Endothelial cell of umbilical vein (primary cell): Measurements from ENCODE around the gene GRXCR2. TPM values are rescaled to one million over a fixed set of nuclear protein-coding genes. Genes with fewer than 3 reads are reported as not detected.
A peak's percentile ranks its signal among the peaks of the same experiment; 100 is the strongest.

Experiments used
- BruUV-seq: library from RNA; stranded (reverse); fragments of 400-500 nt; replicated peaks from 2 replicates; lab custom pipeline; 2021; lab: Mats Ljungman, UMichigan
- CTCF ChIA-PET: fragments of 300-600, 350-600 bp; sonication (Branson Sonifier 250); formaldehyde crosslinking; loops from one replicate; lab custom pipeline; 2021; ENCODE audit warnings: antibody characterized with exemption, inconsistent platforms; lab: Charles Lee
- POLR2A ChIA-PET: fragments of 300-600, 350-600 bp; sonication (Branson Sonifier 250); formaldehyde crosslinking; loops from one replicate; lab custom pipeline; 2021; ENCODE audit warnings: antibody characterized with exemption, inconsistent platforms; lab: Charles Lee
- DNase-seq: peaks from one replicate; pipeline ENCODE4 v3.0.0-alpha.2; 2011; ENCODE audit warnings: low read depth, low spot score
- FAIRE-seq: peaks from 2 replicates; lab custom pipeline; 2011; peaks lifted over from hg19 to GRCh38; lab: Jason Lieb, UNC
- H2AFZ ChIP-seq: 2 replicates; pipeline ENCODE4 v1.6.0; 2012; ENCODE audit warnings: low read depth, low read length, control low read depth, inconsistent platforms
- H3K27ac ChIP-seq: 2 replicates; pipeline ENCODE4 v1.5.1; 2011; ENCODE audit warnings: low read depth, mild to moderate bottlenecking, control low read depth, low read length, moderate library complexity; ENCODE audit not compliant: insufficient read depth
- H3K27me3 ChIP-seq, 2 experiments: 2 replicates each; pipeline versions ENCODE4 v1.6.0 to v1.6.1; 2011; ENCODE audit warnings: low read length in 2 of 2, mixed read lengths in 1 of 2; ENCODE audit not compliant: control insufficient read depth in 2 of 2, insufficient read depth in 2 of 2
- H3K36me3 ChIP-seq, 2 experiments: 2 replicates in 1 of 2; 3 replicates in 1 of 2; pipeline ENCODE4 v1.5.1; 2011; ENCODE audit warnings: low read length in 2 of 2, mild to moderate bottlenecking in 1 of 2, moderate library complexity in 1 of 2; ENCODE audit not compliant: control insufficient read depth in 2 of 2, insufficient read depth in 2 of 2; ENCODE audit errors: extremely low read depth in 1 of 2
- H3K4me1 ChIP-seq: 3 replicates; pipeline ENCODE4 v1.5.1; 2011; ENCODE audit warnings: mild to moderate bottlenecking, low read length; ENCODE audit not compliant: control insufficient read depth, insufficient read depth; ENCODE audit errors: extremely low read depth
- H3K4me2 ChIP-seq: 2 replicates; pipeline ENCODE4 v1.6.1; 2011; ENCODE audit warnings: low read length, control low read depth, mixed read lengths; ENCODE audit not compliant: insufficient read depth
- H3K4me3 ChIP-seq, 3 experiments: fragments of 200-600 bp in 1 of 3; sonication (generic), shearing (Covaris generic) in 1 of 3; replicated peaks in 1 of 3; 2 replicates each; pipeline ENCODE4 v1.5.1; 2011 to 2016; ENCODE audit warnings: control low read depth in 3 of 3, low read length in 3 of 3, mild to moderate bottlenecking in 2 of 3, inconsistent platforms in 1 of 3, low read depth in 1 of 3, moderate library complexity in 1 of 3; ENCODE audit not compliant: insufficient read depth in 1 of 3
- H3K79me2 ChIP-seq: 2 replicates; pipeline ENCODE4 v1.6.0; 2012; ENCODE audit warnings: low read length, inconsistent platforms; ENCODE audit not compliant: control insufficient read depth, insufficient read depth
- H3K9ac ChIP-seq: replicated peaks from 2 replicates; pipeline ENCODE3; 2011; ENCODE audit warnings: low read length, control low read depth; ENCODE audit not compliant: insufficient read depth; ENCODE audit errors: extremely low read depth
- H3K9me1 ChIP-seq: replicated peaks from 3 replicates; pipeline ENCODE4 v1.6.0; 2011; ENCODE audit warnings: mild to moderate bottlenecking, low read length; ENCODE audit not compliant: control insufficient read depth, insufficient read depth; ENCODE audit errors: extremely low read depth
- H3K9me3 ChIP-seq: replicated peaks from 2 replicates; pipeline ENCODE4 v1.5.1; 2012; ENCODE audit warnings: low read length, inconsistent platforms; ENCODE audit not compliant: control insufficient read depth, insufficient read depth
- H4K20me1 ChIP-seq: replicated peaks from 2 replicates; pipeline ENCODE3; 2011; ENCODE audit warnings: mild to moderate bottlenecking, low read length; ENCODE audit not compliant: control insufficient read depth, insufficient read depth; ENCODE audit errors: extremely low read depth
- CTCF ChIP-seq, 2 donors: IDR thresholded peaks; 1 replicate in 1 of 2; 2 replicates in 1 of 2; pipeline ENCODE4 v1.5.1; 2011; ENCODE audit warnings: low read length in 2 of 2, mild to moderate bottlenecking in 2 of 2, moderate library complexity in 2 of 2, control low read depth in 1 of 2, inconsistent platforms in 1 of 2, low read depth in 1 of 2; ENCODE audit not compliant: insufficient read depth in 1 of 2; ENCODE audit errors: extremely low read depth in 1 of 2
- GATA2 ChIP-seq: IDR thresholded peaks from 2 replicates; pipeline ENCODE4 v1.7.0; 2011; ENCODE audit warnings: low read depth, mild to moderate bottlenecking, moderate library complexity, mixed read lengths, low read length; ENCODE audit not compliant: insufficient read length, insufficient read depth
- JUN ChIP-seq: IDR thresholded peaks from 2 replicates; pipeline ENCODE4 v1.6.1; 2011; ENCODE audit warnings: borderline replicate concordance, low read depth; ENCODE audit not compliant: insufficient read length, insufficient read depth
- MAX ChIP-seq: IDR thresholded peaks from 2 replicates; pipeline ENCODE4 v1.6.1; 2011; ENCODE audit not compliant: insufficient read depth, insufficient read length
- POLR2AphosphoS5 ChIP-seq: IDR thresholded peaks from 2 replicates; pipeline ENCODE4 v1.6.1; 2012; ENCODE audit warnings: low read depth, mild to moderate bottlenecking, control low read depth, low read length, moderate library complexity; ENCODE audit not compliant: insufficient read depth
- dilution Hi-C: fragments of 300-500 bp; cut with MboI; formaldehyde crosslinking; loops from one replicate; pipeline ENCODE4 v1.15.0; 2019; ENCODE audit warnings: low sequenced_read_pairs; ENCODE audit not compliant: extremely low pct_ligation_motif_present
- intact Hi-C: fragments of 100-400 bp; cut with micrococcal nuclease; formaldehyde crosslinking; loops from one replicate; pipeline ENCODE4 v1.10.0; 2022
- polyA plus RNA-seq, 4 experiments: library from polyadenylated mRNA; depleted of rRNA in 3 of 4; stranded (reverse) in 3 of 4; unstranded in 1 of 4; fragments of >200 nt; gene quantifications; 2 replicates each; pipeline versions ENCODE4 v1.2.1 to v1.2.3, GENCODE V29; 2011 to 2012; ENCODE audit warnings: missing spikeins in 1 of 4
- total RNA-seq: library from RNA; stranded (reverse); gene quantifications from 2 replicates; pipeline ENCODE4 v1.2.3, GENCODE V29; 2021

GRXCR2 gene
- total and polyA plus RNA-seq, 2 donors (not counting 3 experiments of a cell fraction or from before 2014, with no cell fraction given), result not detected

GRCh38 chr5:145903113-145903512 lies 30.3 kb upstream of the GRXCR2 start:
- H3K4me2 ChIP-seq, result no peak overlapping the region
- no peaks in the 10 kb centered on the region for H3K36me3 ChIP-seq
- TF ChIP-seq CTCF (IDR thresholded peaks at IDR 0.05; ENCODE audit: extremely low read depth in 1 of 2, insufficient read depth in 1 of 2, low read depth in 1 of 2, low read length in 2 of 2) (peak in 1 of 2 donors; percentile 18), POLR2AphosphoS5 (no peak)
- no peaks in the 10 kb centered on the region for H3K9me1 ChIP-seq
- FAIRE-seq (no peak), DNase-seq (no peak)
- ChIA-PET CTCF (interaction anchor here (0.6 to 3.6 kb wide), 5 partner anchors 15 to 205 kb away, joined by 3 to 15 read pairs (median 3); no protein-coding TSS in a partner anchor), POLR2A (no interaction called here)
- intact Hi-C loops (no loop called here), dilution Hi-C loops (no loop called here)
- H3K79me2 ChIP-seq, result no peaks in the 10 kb centered on the region
- H3K27ac ChIP-seq, result no peak overlapping the region
- no peaks in the 10 kb centered on the region for H3K4me1 ChIP-seq
- BruUV-seq, result no TSS peak
- H2AFZ ChIP-seq, result no peak overlapping the region
- no peak overlapping the region for H3K4me3 ChIP-seq
- no peak overlapping the region for H3K9ac ChIP-seq
- H3K27me3 ChIP-seq, result peaks cover 0 to 2% of the 10 kb centered on the region in 2 experiments
- no peaks in the 10 kb centered on the region for H3K9me3 ChIP-seq
- H4K20me1 ChIP-seq, result no peaks in the 10 kb centered on the region

GRCh38 chr5:145902421-145902820 lies 29.6 kb upstream of the GRXCR2 start:
- H3K4me2 ChIP-seq, result no peak overlapping the region
- no peaks in the 10 kb centered on the region for H3K36me3 ChIP-seq
- CTCF ChIA-PET, result interaction anchor here (3.6 kb wide), 1 partner anchor 14 kb away, joined by 15 read pairs; no protein-coding TSS in a partner anchor
- POLR2A ChIA-PET, result no interaction called here
- H2AFZ ChIP-seq, result no peak overlapping the region
- no peaks in the 10 kb centered on the region for H3K79me2 ChIP-seq
- no peaks in the 10 kb centered on the region for H4K20me1 ChIP-seq
- H3K9ac ChIP-seq, result no peak overlapping the region
- no peaks in the 10 kb centered on the region for H3K4me1 ChIP-seq
- no peaks in the 10 kb centered on the region for H3K9me3 ChIP-seq
- FAIRE-seq (no peak), DNase-seq (no peak)
- H3K27ac ChIP-seq, result no peak overlapping the region
- no peak overlapping the region for H3K4me3 ChIP-seq
- TF ChIP-seq JUN, result no peak
- no peak for TF ChIP-seq GATA2
- TF ChIP-seq MAX, result no peak
- no peak for TF ChIP-seq POLR2AphosphoS5
- H3K27me3 ChIP-seq, result peaks cover 0 to 2% of the 10 kb centered on the region in 2 experiments
- intact Hi-C loops, result no loop called here
- BruUV-seq, result no TSS peak
- dilution Hi-C loops, result no loop called here
- H3K9me1 ChIP-seq, result no peaks in the 10 kb centered on the region
